GDM1 (cell line): ENCODE data around the gene MAP3K9.
"Not testable (repeated sequence)": the region's sequence is repeated elsewhere in the genome, so short reads cannot be mapped to it uniquely, and the experiment has no call there.

ENCODE experiments used
- DNase-seq: peaks from one replicate; lab custom pipeline; 2025; lab: John Stamatoyannopoulos, UW

Gene MAP3K9

DNA sequence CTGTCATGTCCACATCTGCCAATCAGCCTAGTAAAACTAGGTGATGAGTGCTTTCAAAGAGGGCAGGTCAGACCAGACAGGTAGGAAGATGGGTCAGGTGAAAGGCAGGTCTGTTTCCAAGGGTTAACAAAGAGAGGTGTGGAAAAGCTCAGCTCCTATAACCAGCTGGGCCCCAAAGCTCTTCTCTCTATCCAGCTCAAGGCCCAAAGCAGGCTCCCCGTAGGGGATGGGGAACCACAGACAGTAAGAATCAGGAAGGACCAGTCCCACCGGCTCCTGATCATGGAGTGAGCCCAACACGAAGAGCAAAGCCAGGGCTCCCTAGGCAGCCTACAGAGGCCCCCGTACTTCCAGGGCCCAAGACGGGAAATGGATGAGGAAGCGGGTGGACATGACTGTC, 84.4 kb downstream of the MAP3K9 start:
- no peak for DNase-seq

DNA sequence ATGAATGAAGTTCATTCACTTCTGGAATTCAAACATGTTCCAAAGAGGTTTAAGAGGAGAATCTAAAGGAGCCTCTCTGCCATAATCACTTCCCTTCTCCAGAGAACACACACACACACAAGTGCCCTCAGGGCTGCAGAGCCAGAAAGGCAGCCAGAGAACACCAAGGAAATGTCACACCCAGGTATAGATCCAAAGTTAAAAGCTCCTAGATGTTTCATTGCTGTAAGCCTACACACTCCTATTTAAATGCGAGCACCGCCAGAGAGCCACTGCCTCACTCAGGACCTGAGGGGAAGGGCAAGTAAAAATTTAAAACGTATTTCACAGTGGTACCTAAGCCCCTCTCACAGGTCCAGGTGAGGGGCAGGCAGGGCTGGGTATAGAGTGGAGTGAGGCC, 85.2 kb downstream of the MAP3K9 start:
- no peak for DNase-seq

DNA sequence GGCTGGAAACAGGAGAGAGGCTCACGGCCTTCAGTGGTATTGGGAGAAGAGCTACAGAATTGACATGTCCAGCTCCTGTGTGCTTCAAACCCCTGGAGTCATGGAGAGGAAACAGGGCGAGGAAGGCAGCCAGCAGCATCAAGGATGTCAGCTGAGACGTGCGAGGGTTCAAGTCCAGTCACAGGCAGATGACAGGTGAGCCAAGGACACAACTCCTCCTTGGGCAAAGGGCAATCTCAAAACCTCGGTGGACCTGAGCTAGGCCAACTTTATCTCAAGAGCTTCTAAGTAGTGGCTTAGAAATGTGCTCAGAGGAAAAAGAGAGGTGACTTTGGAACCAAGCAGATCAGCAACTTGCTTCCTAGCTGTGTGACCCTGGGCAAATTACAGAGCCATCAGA, 86.0 kb downstream of the MAP3K9 start:
- no peak for DNase-seq

DNA sequence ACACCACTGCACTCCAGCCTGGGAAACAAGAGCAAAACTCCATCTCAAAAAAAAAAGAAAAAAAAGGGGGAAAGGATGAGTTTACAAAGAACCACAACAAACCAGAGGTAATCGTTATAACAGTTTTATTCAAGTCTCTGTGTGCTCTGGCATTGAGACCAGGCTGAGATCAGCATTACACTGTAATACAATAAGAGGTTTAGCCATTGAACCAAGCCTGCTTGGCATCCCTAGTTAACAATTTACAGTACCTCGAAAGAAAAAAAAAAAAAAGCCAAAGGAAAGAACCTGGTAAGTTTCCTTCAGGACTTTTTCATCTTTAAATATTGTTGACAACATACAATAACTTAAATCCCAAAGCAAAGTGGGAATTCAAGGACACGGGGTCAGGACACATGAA, 86.9 kb downstream of the MAP3K9 start:
- no peak for DNase-seq

DNA sequence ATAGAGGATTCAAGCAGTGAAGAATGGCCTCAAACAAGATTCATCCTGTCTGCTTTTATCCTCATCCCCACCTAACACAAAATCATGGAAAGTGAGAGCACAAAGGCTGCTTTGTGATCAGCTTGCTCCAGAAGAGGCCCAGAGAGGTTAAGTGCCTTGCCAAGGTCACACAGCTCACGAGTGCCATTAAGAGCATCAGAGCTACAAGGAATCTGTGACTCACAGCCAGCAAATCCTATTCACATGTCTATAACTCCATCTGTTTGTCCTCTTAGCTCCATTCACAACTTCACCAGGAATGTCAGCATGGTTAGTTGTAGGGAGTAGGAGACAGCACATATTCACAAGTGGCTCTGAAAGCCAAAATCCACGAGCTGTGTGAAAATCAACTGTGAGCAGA, 87.8 kb downstream of the MAP3K9 start:
- no peak for DNase-seq

DNA sequence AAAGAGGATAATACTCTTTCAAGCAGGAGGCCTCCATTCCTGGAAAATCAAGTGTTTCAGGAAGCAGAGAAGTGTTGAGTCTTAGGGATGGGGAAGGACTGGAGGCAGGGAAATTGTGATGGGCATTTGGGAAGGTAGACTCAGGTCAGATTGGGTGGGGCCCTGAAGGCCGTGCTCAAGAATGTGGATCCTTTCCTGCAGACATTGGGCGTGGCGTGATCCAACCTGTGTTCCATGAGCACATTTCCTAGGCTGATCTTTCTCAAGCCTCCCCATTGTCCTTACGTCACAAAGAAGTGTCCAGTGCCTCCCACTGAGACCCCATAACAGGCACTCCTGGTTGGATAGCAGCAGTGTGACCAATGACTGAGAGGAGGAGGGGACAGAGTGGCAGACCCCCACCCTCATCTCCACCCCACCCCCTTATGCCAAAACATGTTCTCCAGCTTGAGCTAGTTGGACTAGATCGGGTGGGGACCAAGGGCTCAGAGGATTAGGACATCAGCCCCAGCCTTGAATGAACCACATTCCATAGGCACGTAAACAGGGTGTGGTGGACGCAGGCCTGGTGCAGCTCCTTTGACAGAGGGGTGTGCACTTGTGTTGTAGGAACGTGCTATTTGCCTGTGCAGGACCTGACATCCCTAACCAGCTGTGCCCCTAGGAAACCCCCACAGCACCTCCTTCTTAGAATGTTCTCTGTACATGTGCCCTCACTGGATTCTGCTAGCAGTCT, 90.8 kb downstream of the MAP3K9 start:
- no peak for DNase-seq

DNA sequence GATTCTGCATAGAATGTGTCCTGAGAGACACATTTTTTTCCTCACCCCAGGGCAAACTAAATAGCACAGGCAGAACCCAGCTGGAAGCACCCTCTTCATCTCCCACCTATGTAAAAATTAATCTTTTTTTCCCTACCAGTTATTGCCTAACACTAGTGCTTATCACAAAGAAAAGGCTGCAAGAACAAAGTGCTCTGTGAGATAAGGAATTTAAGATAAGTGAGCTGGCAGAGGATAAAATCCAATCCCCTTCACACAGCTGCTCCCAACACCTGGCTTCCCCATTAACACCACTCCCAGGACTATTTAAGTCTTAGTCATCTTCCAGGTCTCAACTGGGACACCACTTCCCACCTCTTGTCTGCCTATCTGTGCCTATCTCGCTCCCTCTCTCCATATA, 92.4 kb downstream of the MAP3K9 start:
- no peak for DNase-seq

DNA sequence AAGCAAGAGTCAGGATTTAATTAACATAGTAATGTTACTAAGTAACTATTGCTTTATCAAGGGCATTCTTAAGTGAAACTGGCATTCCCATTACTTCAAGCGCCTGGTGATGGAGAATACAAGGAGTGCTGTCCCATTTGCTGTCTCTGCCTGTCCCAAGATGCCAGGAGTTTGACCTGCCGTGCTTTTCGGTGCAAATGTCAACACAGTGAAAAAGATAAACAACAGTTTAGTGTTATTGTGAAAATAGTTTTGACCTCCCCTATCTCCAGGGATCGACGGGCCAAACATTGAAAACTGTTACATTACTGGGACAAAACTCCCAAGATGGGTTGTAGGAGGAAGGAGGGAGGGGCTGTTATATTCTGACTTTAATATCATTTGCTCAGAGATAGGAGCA, 92.8 kb downstream of the MAP3K9 start:
- no peak for DNase-seq

DNA sequence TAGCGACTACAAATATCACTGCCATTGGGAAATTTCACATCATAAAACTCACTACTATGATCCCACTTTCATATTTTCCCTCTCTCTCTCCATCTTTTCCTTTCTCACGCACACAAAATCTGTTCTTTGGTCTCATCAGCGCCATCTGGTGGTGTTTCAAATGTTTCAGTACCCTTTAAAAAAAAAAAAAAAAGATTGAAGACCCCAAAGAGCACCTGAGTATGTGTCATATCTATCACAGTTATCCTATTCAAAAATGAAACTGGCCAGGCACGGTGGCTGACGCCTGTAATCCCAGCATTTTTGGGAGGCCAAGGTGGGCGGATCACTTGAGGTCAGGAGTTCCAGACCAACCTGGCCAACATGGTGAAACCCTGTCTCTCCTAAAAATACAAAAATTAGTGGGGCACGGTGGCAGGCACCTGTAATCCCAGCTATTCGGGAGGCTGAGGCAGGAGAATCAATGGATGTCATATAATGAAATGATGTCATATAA, 95.2 kb downstream of the MAP3K9 start:
- DNase-seq: peak; percentile 26

DNA sequence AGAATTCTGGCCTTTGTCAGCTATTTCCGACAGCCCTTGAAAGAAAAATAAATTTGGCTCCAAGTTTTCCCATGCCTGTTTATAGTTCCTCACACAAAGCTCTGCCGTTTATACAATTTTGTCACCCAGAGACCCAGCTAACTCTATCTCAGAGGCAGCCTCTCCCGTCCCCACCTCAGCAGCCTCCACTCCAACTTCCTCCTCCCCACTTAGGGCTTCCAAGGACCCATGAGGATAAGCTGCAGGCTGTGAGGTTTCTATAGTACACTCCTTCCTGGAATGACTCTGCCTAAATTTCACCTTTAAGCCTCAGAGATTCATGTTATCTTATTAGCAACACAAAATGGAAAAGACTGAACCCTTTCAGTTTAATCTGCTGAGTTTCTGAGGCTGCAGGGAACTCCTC, 95.8 kb downstream of the MAP3K9 start:
- no peak for DNase-seq

DNA sequence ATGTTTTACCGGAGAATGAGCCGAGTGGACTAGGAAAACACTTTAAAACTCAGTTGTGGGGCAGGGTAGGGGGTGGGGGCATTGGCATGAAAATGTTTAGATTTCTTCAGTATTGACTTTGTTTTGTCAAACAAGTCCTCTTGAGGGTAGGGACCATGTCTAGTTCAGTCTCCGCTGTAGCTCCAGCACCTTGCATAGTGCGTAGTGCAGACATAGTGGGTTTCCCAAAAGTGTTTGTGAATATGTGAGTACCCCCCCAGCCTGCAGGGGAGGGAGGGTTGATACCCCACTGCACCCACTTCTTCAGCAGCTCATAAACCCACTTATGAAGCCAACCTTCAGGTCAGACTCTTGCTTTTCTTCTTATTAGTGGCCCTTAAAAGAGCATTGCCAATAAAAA, 96.2 kb downstream of the MAP3K9 start:
- no peak for DNase-seq

DNA sequence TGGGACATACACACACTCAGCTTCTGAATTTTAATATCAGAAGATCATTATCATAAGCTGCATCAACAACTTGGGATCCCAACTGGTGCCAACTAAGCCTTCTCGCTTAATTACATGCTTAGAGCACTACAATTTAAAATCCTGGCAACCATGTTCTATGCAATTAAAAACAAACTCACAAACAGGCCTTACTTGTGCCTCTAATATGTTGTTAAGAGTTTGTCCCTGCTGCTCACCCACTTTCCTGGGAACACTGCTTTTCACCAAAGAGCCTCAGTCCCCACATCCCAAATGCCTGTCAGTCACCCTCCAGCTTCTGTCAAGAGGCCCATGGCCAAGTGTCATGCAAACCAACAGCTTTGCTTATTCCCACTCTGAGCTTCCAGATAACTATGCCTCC, 97.9 kb downstream of the MAP3K9 start:
- no peak for DNase-seq

DNA sequence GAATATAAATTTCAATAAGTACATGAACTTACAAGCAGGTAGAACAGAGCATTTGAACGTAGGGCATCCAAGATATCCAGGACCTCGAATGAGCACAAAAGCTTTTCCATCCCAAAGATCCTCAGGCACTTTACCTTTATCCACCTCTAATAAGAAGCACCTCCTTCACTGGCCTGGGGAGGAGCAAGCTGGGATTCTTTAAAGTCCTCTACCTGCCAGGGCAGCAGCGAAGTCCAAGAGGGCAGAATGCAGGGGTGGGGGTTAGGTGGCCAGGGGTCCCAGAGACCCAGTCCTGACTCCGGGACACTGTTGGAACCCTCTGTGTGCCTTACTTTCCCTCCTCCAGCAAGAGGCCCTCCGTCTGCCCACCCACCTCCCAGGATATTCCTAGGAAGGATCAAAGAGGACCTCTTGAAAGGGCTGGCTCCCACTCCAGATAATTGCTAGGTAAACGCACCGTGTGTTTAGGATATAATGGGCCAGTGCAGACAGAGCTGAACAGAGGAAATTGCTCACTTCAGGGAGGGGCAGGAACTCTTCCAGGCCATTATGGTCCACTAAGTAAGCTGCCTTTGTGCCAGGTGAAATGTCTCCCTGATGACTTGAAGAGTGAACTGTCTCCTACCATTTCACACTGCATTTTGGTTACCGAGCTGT, 99.5 kb downstream of the MAP3K9 start:
- no peak for DNase-seq

DNA sequence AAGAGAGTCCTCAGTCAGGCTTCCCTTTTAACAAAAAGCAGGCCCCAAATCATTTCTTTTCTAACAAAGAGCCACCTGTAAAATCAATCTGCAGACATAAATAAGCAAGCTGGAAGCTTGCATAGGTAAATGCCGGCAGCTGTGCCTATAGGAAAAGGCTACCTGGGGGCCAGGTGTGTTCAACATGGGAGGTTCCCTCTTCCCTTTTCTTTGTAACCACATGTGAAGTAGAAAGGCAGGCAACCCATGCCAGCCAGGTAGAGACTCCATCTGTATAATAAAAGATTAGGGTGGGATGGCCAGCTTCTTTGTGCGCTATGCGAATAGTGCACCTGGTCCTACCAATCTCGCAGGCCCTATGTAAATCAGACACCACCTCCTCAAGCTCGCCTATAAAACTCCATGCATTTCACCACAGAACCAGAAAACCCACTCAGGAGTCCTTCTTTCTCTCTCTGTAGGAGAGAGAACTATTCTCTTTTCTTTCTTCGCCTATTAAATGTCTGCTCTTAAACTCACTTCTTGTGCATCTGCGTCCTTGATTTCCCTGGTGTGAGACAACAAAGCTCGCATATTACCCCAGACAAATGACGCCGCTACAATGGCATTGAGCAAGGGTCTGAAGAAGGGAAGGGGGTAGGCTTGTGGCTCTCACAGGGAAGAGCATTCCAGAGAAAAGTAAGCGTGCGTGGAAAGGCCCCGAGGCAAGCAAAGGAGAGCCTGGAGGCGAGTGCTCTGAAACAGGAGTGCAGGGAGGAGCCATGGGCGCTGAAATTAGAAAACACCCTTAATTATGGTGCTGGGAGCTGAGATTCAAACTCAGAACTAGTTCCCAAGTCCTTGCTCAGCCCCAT, 100.4 kb downstream of the MAP3K9 start:
- no peak for DNase-seq

DNA sequence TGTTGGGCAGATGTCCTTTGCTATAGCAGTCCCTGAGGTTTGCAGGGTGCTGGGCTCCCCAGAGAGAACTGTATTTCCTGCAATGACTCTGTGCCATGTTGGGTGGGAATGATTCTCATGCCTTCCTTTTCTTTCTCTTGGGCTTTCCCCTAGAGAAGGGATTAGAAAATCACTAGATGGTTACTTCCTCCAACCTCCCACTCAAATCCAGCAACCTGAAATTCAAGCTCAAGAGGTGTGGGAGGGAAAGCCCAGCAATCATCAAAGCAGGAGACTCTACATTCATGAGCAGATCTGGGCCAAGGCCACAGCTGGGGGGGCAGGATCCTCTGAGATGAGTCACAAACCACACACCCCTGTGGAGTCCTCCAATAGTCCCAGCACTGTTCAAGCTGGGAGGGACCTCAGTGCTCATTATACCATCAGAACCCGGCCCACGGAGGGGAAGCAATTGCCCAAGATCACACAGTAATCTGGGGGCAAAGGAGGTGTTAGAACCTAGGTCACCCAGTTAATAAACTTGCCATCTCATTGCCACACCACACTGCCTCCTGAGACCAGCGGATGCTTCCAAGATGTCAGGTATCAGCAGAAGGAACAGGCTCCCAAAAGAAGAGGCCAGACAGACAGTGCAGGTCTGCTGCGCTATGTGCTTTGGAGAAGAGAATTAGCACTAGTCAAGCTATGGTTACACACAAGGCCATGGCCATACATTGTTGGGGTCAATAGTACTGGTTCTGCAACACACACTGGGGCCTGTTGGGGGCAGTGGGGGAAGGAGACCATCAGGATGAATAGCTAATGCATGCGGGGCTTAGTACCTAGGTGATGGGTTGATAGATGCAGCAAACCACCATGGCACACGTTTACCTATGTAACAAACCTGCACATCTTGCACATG, 101.9 kb downstream of the MAP3K9 start:
- DNase-seq: peak; percentile 24

DNA sequence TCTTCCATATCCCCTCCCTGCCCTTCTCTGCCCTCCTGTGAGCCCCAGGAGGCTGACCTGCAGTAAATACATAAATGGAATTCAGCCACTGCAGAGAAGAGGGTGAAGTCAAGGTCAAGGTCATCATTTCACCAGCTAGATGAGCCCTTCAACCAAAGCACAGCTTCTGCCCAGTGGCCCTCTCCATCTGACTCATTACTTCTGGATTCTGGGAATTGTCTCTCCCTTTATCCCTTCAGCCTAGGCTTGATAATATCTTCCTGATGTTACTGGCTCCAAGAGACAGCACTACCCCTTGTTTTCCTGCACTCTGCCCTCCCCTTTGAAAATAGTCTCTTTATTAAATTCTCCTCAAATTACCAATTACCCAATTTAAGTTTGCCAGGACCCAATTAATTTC, 103.1 kb downstream of the MAP3K9 start:
- DNase-seq: no peak

DNA sequence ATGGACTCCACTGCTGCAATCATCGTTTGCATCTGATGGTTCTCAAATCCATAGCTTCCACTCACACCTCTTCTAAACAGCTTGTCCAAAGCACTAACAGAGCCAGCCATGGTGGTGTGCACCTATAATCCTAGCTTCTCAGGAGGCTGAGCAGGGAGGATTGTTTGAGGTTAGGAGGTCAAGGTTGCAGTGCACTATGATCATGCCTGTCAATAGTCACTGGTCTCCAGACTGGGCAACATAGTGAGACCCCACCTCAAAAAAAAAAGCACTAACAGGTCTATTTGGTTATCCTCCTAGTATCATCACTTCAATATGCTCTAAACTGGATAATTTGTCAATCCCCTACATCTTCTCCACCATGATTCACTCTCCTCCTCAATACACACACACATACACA, 104.4 kb downstream of the MAP3K9 start:
- no peak for DNase-seq

DNA sequence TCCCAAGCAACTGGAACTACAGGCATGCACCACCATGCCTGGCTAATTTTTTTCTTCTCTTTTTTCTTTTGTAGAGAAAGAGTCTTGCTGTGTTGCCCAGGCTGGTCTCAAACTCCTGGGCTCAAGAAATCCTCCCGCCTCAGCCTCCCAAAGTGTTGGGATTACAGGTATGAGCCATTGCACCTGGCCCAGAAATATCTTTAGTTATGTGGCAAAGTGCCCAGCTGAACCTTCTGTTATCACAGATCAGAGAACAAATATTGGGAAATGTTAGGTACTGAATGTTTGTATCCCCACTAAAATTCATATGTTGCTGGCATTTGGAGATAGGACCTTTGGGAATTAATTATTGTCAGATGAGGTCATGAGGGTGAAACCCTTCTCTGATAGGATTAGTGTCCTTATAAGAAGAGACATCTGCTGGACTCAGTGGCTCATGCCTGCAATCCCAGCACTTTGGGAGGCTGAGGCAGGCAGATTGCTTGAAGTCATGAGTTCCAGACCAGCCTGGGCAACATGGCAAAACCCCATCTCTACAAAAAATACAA, 105.6 kb downstream of the MAP3K9 start:
- not testable (repeated sequence) for DNase-seq

DNA sequence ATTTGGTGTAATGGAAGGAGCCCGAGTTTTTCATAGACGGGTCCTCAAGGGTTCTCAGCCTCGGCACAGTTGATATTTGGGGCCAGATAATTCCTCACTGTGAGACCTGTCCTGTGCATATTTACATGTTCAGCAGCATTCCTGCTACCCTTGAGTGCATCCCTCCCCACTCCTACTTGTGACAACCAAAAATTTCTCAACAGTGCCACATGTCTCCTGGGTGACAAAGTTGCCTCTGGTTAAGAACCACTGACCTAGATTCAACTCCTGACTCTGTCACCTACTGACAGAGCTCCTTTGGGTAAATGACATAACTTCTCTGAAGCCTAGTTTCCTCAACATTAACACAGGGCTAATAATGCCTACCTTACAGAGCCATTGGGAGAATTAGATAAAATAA, 107.2 kb downstream of the MAP3K9 start:
- no peak for DNase-seq

DNA sequence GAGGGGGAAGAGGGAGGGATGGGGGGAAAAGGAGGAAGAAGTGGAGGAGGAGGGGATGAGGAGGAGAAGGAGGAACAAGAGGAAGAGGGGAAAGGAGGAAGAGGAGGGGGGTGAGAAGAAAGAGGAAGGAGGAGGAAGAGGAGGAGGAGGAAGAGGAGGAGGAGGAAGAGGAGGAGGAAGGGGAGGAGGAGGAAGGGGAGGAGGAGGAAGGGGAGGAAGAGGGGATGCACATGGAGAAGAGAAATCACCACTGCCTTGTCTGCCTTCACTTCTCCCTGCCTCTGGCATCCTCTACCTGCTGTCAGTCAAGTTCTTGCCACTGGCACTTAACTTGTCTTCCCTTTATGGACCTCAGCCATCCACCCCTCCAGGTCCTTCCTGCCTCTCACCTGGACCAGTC, 107.7 kb downstream of the MAP3K9 start:
- no peak for DNase-seq

DNA sequence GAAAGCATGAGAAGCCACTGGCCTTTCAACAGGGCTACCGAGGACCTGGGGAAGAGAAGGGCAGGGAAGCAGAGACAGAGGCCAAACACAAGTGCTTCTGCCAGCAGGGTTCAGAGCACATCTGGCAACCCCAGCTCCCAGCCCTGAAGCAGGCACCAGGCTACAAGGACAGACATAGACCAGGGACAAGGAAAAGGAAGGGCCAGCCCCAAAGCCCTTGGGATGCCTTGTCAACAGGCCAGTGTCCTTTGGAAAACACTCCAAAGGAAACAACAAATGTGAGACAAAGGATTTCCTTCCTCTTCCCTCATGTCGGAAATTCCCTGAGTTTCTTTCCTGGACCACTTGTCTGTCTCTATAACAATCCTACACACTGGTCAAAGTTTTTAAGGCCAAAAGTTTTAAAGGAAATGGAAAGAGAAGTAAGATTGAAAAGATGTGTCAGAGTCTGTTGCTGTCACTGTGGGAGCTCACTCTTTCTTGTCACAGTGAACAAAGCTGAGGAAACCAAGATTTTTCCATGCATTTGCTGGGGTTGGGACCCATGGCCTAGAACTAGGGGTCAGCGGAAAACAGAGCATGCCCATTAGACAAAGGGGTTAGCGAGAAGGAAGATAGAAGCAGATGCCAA, 108.2 kb downstream of the MAP3K9 start:
- no peak for DNase-seq
